ENCODE data around the gene GARIN5B.

DNA sequence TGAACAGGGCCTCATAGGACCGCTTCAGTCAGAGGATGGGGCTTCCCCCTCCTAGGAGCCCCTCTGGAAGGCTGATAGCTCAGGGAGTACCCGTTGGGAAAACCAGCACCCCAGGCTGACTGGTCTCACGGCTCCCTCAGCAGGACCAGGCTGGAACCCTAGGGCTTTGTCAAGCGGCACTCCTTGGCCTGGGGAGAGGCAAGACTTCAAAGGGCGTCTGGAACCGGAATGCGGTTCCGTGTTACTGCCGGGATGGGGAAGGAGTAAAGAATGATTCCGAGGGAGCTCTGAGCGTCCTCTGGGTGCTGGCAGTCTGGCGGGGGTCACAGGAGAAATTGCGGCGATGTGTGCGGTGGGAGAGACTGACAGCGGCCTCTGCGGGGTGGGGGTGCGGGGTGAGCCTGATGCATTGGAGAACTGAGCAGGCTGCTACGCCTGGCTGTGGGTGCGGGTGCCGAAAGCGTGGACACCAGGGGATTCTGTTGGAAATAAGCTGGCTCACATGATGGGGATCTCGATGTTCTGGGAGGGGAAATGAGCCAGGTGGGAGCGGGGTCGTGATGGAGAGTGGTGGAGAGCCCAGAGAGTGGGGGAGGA, 10.4 kb downstream of the GARIN5B start:
- TF ChIP-seq, protein P1, sequence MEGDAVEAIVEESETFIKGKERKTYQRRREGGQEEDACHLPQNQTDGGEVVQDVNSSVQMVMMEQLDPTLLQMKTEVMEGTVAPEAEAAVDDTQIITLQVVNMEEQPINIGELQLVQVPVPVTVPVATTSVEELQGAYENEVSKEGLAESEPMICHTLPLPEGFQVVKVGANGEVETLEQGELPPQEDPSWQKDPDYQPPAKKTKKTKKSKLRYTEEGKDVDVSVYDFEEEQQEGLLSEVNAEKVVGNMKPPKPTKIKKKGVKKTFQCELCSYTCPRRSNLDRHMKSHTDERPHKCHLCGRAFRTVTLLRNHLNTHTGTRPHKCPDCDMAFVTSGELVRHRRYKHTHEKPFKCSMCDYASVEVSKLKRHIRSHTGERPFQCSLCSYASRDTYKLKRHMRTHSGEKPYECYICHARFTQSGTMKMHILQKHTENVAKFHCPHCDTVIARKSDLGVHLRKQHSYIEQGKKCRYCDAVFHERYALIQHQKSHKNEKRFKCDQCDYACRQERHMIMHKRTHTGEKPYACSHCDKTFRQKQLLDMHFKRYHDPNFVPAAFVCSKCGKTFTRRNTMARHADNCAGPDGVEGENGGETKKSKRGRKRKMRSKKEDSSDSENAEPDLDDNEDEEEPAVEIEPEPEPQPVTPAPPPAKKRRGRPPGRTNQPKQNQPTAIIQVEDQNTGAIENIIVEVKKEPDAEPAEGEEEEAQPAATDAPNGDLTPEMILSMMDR (IDR thresholded peaks at IDR 0.05): no peak
- TF ChIP-seq POLR2A (IDR thresholded peaks at IDR 0.05): no peak

Data from uterus (tissue), 2 donors.